Chondrocyte (in vitro differentiated cells): ENCODE data around the gene ST8SIA6. TPM values are rescaled to one million over a fixed set of nuclear protein-coding genes. Genes with fewer than 3 reads are reported as not detected.

ENCODE experiments used
- DNase-seq: peaks from one replicate; pipeline ENCODE4 v3.0.0; 2021; ENCODE audit warnings: mixed read lengths, low spot score
- H3K27ac Mint-ChIP-seq: one replicate; pipeline ENCODE4 v1.8.0; 2021; ENCODE audit warnings: mild to moderate bottlenecking, moderate library complexity, mixed read lengths; ENCODE audit not compliant: unreplicated experiment
- H3K27me3 Mint-ChIP-seq: 2 replicates; pipeline ENCODE4 v1.8.0; 2021; ENCODE audit warnings: low read depth, mixed read lengths
- H3K36me3 Mint-ChIP-seq: 2 replicates; pipeline ENCODE4 v1.8.0; 2021; ENCODE audit warnings: low read depth, mixed read lengths
- H3K4me1 Mint-ChIP-seq: 2 replicates; pipeline ENCODE4 v1.8.0; 2021; ENCODE audit warnings: low read depth, mild to moderate bottlenecking, mixed read lengths
- H3K4me3 Mint-ChIP-seq: one replicate; pipeline ENCODE4 v1.8.0; 2021; ENCODE audit warnings: mild to moderate bottlenecking, moderate library complexity, mixed read lengths; ENCODE audit not compliant: unreplicated experiment
- H3K9me3 Mint-ChIP-seq: 2 replicates; pipeline ENCODE4 v1.8.0; 2021; ENCODE audit warnings: low read depth, mixed read lengths
- CTCF ChIP-seq: fragments of 200-600 bp; sonication (generic); IDR thresholded peaks from 2 replicates; pipeline ENCODE4 v1.5.0; 2021; ENCODE audit warnings: antibody characterized with exemption, mild to moderate bottlenecking, moderate library complexity
- total RNA-seq: library from RNA; stranded (reverse); gene quantifications from 3 replicates; pipeline ENCODE4 v1.2.1, GENCODE V29; 2021

ST8SIA6 gene
- total RNA-seq, 1 donor from 2014 or later = not detected

- H3K4me3 Mint-ChIP-seq = no peak overlapping the region
- peaks cover 10% of the 10 kb centered on the region for H3K4me1 Mint-ChIP-seq
- no peak for DNase-seq
- H3K36me3 Mint-ChIP-seq = no peaks in the 10 kb centered on the region
- no peak overlapping the region for H3K27ac Mint-ChIP-seq
- peaks cover 5% of the 10 kb centered on the region for H3K27me3 Mint-ChIP-seq
- TF ChIP-seq CTCF = no peak
- H3K9me3 Mint-ChIP-seq = no peaks in the 10 kb centered on the region
Measured at GRCh38 chr10:17429490-17429889, 24.9 kb downstream of the ST8SIA6 start.

- Mint-ChIP-seq H3K9me3 (no peaks in the 10 kb centered on the region), H3K4me3 (no peak overlapping the region), H3K27me3 (peaks cover 9% of the 10 kb centered on the region), H3K27ac (no peak overlapping the region), H3K36me3 (no peaks in the 10 kb centered on the region), H3K4me1 (peaks cover 10% of the 10 kb centered on the region)
- no peak for DNase-seq
- TF ChIP-seq CTCF = no peak
Measured at GRCh38 chr10:17428351-17429097, 25.9 kb downstream of the ST8SIA6 start.

- H3K36me3 Mint-ChIP-seq = no peaks in the 10 kb centered on the region
Measured at GRCh38 chr10:17427666-17428350, 26.6 kb downstream of the ST8SIA6 start.

GRCh38 chr10:17427201-17427600 lies 27.2 kb downstream of the ST8SIA6 start:
- TF ChIP-seq CTCF = no peak
- DNase-seq = no peak
- H3K4me1 Mint-ChIP-seq = peaks cover 10% of the 10 kb centered on the region
- H3K27ac Mint-ChIP-seq = no peak overlapping the region
- no peaks in the 10 kb centered on the region for H3K9me3 Mint-ChIP-seq
- H3K36me3 Mint-ChIP-seq = no peaks in the 10 kb centered on the region
- peaks cover 16% of the 10 kb centered on the region for H3K27me3 Mint-ChIP-seq
- H3K4me3 Mint-ChIP-seq = no peak overlapping the region

More at GRCh38 chr10:17427666-17428350, 26.6 kb downstream of the ST8SIA6 start:
- no peak overlapping the region for H3K27ac Mint-ChIP-seq
- H3K27me3 Mint-ChIP-seq = peaks cover 10% of the 10 kb centered on the region
- no peak for DNase-seq
- H3K9me3 Mint-ChIP-seq = no peaks in the 10 kb centered on the region
- no peak overlapping the region for H3K4me3 Mint-ChIP-seq
- no peak for TF ChIP-seq CTCF
- peaks cover 10% of the 10 kb centered on the region for H3K4me1 Mint-ChIP-seq

- Mint-ChIP-seq H3K27me3 (peaks cover 18% of the 10 kb centered on the region), H3K27ac (no peak overlapping the region), H3K36me3 (no peaks in the 10 kb centered on the region), H3K4me1 (peaks cover 4% of the 10 kb centered on the region), H3K4me3 (no peak overlapping the region), H3K9me3 (no peaks in the 10 kb centered on the region)
- no peak for DNase-seq
- no peak for TF ChIP-seq CTCF
Measured at GRCh38 chr10:17426263-17426750, 28.1 kb downstream of the ST8SIA6 start.
